ENCODE measurements around the gene TAOK3. TPM values are rescaled to one million over a fixed set of nuclear protein-coding genes. Genes with fewer than 3 reads are reported as not detected.

The TAOK3 gene
- total and polyA plus RNA-seq, 4 donors, result 6.7 to 28.6 (median 19.5) TPM

- DNase-seq (ENCODE audit: low spot score), result no peak
- Histone ChIP-seq H3K4me1 (ENCODE audit: control insufficient read depth in 4 of 4, insufficient read depth in 4 of 4, low read length in 3 of 4) (no peaks in the 10 kb centered on the region), H3K9me3 (ENCODE audit: control insufficient read depth in 4 of 4, low read length in 3 of 4) (no peaks in the 10 kb centered on the region), H3K27ac (ENCODE audit: low read depth in 1 of 2, low read length in 2 of 2) (no peak overlapping the region), H3K4me3 (ENCODE audit: low read depth in 1 of 3, low read length in 3 of 3) (no peak overlapping the region), H3K27me3 (ENCODE audit: control insufficient read depth in 4 of 4, insufficient read depth in 4 of 4, low read length in 3 of 4) (no peaks in the 10 kb centered on the region), H3K36me3 (ENCODE audit: control insufficient read depth in 4 of 4, insufficient read depth in 3 of 4, low read depth in 1 of 4, low read length in 3 of 4) (peaks cover 0 to 11% (median 2%) of the 10 kb centered on the region in 4 donors), H3K9ac (ENCODE audit: low read depth in 1 of 2, low read length in 2 of 2) (no peak overlapping the region)
- WGBS, result 94% methylated on average over 6 of the region's 6 CpGs
- TF ChIP-seq EGR1 (IDR thresholded peaks at IDR 0.05; ENCODE audit: low read depth in 2 of 2), result no peak
- TF ChIP-seq HNF4A (conservative IDR thresholded peaks at IDR 0.05), result no peak
- no peak for TF ChIP-seq ZBTB33 (IDR thresholded peaks at IDR 0.05)
- no peak for TF ChIP-seq FOXA2 (IDR thresholded peaks at IDR 0.05)
- no peak for TF ChIP-seq HNF4G (IDR thresholded peaks at IDR 0.05)
- no peak for TF ChIP-seq JUND (IDR thresholded peaks at IDR 0.05)
- TF ChIP-seq FOXA1 (IDR thresholded peaks at IDR 0.05), result no peak
- TF ChIP-seq GABPA (IDR thresholded peaks at IDR 0.05 in 1 of 2, conservative IDR thresholded peaks at IDR 0.05 in 1 of 2), result no peak
- no peak for TF ChIP-seq REST (IDR thresholded peaks at IDR 0.05)
Observed at GRCh38 chr12:118259079-118259478, 113.6 kb downstream of the TAOK3 start.

GRCh38 chr12:118256352-118256751 lies 116.4 kb downstream of the TAOK3 start:
- H3K9ac ChIP-seq (ENCODE audit: low read depth in 1 of 2, low read length in 2 of 2), result no peak overlapping the region
- 100% methylated on average over 1 of the region's 1 CpG for WGBS
- H3K4me1 ChIP-seq (ENCODE audit: control insufficient read depth in 4 of 4, insufficient read depth in 4 of 4, low read length in 3 of 4), result no peaks in the 10 kb centered on the region
- H3K4me3 ChIP-seq (ENCODE audit: low read depth in 1 of 3, low read length in 3 of 3), result no peak overlapping the region
- peaks cover 0 to 13% (median 2%) of the 10 kb centered on the region in 4 donors for H3K36me3 ChIP-seq (ENCODE audit: control insufficient read depth in 4 of 4, insufficient read depth in 3 of 4, low read depth in 1 of 4, low read length in 3 of 4)
- DNase-seq (ENCODE audit: low spot score), result no peak
- H3K27ac ChIP-seq (ENCODE audit: low read depth in 1 of 2, low read length in 2 of 2), result no peak overlapping the region
- TF ChIP-seq RXRA (IDR thresholded peaks at IDR 0.05), result no peak
- no peak for TF ChIP-seq HNF4A (conservative IDR thresholded peaks at IDR 0.05)
- no peak for TF ChIP-seq ATF3 (IDR thresholded peaks at IDR 0.05)
- TF ChIP-seq GABPA (IDR thresholded peaks at IDR 0.05 in 1 of 2, conservative IDR thresholded peaks at IDR 0.05 in 1 of 2), result no peak
- TF ChIP-seq TAF1 (conservative IDR thresholded peaks at IDR 0.05), result no peak
- no peak for TF ChIP-seq MAX (IDR thresholded peaks at IDR 0.05)
- no peak for TF ChIP-seq ZBTB33 (IDR thresholded peaks at IDR 0.05)
- H3K9me3 ChIP-seq (ENCODE audit: control insufficient read depth in 4 of 4, low read length in 3 of 4), result no peaks in the 10 kb centered on the region
- H3K27me3 ChIP-seq (ENCODE audit: control insufficient read depth in 4 of 4, insufficient read depth in 4 of 4, low read length in 3 of 4), result no peaks in the 10 kb centered on the region
